ENCODE results near the gene GPR156. TPM values are rescaled to one million over a fixed set of nuclear protein-coding genes. Genes with fewer than 3 reads are reported as not detected.

GPR156 gene
- total and polyA plus RNA-seq, 2 donors (not counting 3 experiments of a cell fraction or from before 2014, with no cell fraction given): 0.14 to 0.27 TPM

DNA sequence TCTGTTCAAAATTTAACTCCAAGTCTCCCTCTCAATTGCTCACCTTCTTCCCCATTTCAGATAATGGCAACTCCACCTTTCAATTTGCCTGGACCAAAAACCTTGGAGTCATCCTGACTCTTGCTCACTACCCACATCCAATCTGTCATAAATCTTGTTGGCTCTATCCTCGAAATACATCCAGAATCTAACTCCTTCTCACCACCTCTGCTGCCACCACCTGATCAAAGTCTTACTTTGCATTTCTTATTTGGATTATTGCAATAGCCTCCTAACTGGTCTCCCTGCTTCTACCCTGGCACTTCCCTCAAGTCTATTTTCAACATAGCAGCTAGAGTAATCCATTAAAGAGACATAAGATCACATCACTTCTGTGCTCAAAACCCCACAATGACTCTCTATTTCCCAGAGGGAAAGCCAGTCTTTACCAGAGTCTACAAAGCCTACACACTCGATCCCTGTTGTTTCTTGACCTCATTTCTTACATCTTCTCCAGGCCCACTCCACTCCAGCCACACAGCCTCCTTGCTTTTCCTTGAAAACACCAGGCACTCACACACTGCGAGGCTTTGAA lies 86.6 kb downstream of the GPR156 start:
- no TSS peak for BruUV-seq (replicated peaks)
- H3K4me2 ChIP-seq (ENCODE audit: insufficient read depth, low read length): no peak overlapping the region
- H3K36me3 ChIP-seq (ENCODE audit: control insufficient read depth in 2 of 2, extremely low read depth in 1 of 2, insufficient read depth in 2 of 2, low read length in 2 of 2): no peaks in the 10 kb centered on the region
- H4K20me1 ChIP-seq (replicated peaks; ENCODE audit: control insufficient read depth, extremely low read depth, insufficient read depth, low read length): no peaks in the 10 kb centered on the region
- H3K27me3 ChIP-seq (ENCODE audit: control insufficient read depth in 2 of 2, insufficient read depth in 2 of 2, low read length in 2 of 2): no peaks in the 10 kb centered on the region
- TF ChIP-seq POLR2A (IDR thresholded peaks at IDR 0.05; ENCODE audit: low read depth, low read length) (no peak), POLR2AphosphoS5 (IDR thresholded peaks at IDR 0.05; ENCODE audit: insufficient read depth, low read depth, low read length) (no peak), JUN (IDR thresholded peaks at IDR 0.05; ENCODE audit: borderline replicate concordance, insufficient read depth, insufficient read length, low read depth) (no peak), MYC (IDR thresholded peaks at IDR 0.05; ENCODE audit: low read depth, low read length) (no peak), FOS (IDR thresholded peaks at IDR 0.05; ENCODE audit: borderline replicate concordance, insufficient read depth, low read length) (no peak), CTCF (IDR thresholded peaks at IDR 0.05; ENCODE audit: extremely low read depth in 1 of 2, insufficient read depth in 1 of 2, low read depth in 1 of 2, low read length in 2 of 2) (peak in 1 of 2 donors; percentile 17), GATA2 (IDR thresholded peaks at IDR 0.05; ENCODE audit: insufficient read depth, insufficient read length, low read depth, low read length) (no peak), EZH2 (IDR thresholded peaks at IDR 0.05; ENCODE audit: borderline replicate concordance, low read depth, low read length, severe bottlenecking) (no peak)
- TF ChIP-seq, protein P1, sequence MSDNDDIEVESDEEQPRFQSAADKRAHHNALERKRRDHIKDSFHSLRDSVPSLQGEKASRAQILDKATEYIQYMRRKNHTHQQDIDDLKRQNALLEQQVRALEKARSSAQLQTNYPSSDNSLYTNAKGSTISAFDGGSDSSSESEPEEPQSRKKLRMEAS (IDR thresholded peaks at IDR 0.05; ENCODE audit: insufficient read depth, insufficient read length): no peak
- H3K79me2 ChIP-seq (ENCODE audit: control insufficient read depth, insufficient read depth, low read length): no peaks in the 10 kb centered on the region
- intact Hi-C loops (cut with micrococcal nuclease): loop anchor here (1.0 to 5.0 kb wide), 2 partner anchors 106 to 306 kb away; partner anchors contain the start of gene GSK3B
- no peak overlapping the region for H3K4me3 ChIP-seq (replicated peaks in 1 of 3; ENCODE audit: insufficient read depth in 1 of 3, low read depth in 1 of 3, low read length in 3 of 3)
- no peak for FAIRE-seq
- H3K9me1 ChIP-seq (replicated peaks; ENCODE audit: control insufficient read depth, extremely low read depth, insufficient read depth, low read length): no peaks in the 10 kb centered on the region
- no peaks in the 10 kb centered on the region for H3K9me3 ChIP-seq (replicated peaks; ENCODE audit: control insufficient read depth, insufficient read depth, low read length)
- ChIA-PET POLR2A (no interaction called here), CTCF (interaction anchor here (1.7 kb wide), 1 partner anchor 306 kb away, joined by 16 read pairs; no protein-coding TSS in a partner anchor)
- peak; percentile 39 for DNase-seq (ENCODE audit: low read depth, low spot score)
- no peak overlapping the region for H3K9ac ChIP-seq (replicated peaks; ENCODE audit: extremely low read depth, insufficient read depth, low read length)
- no peak overlapping the region for H2AFZ ChIP-seq (ENCODE audit: low read depth, low read length)
- H3K27ac ChIP-seq (ENCODE audit: insufficient read depth, low read depth, low read length): no peak overlapping the region
- H3K4me1 ChIP-seq (ENCODE audit: control insufficient read depth, extremely low read depth, insufficient read depth, low read length): peaks cover 8% of the 10 kb centered on the region
- dilution Hi-C loops (cut with MboI; ENCODE audit: extremely low pct_ligation_motif_present, low sequenced_read_pairs): no loop called here

All from endothelial cell of umbilical vein (primary cell).